Astrocyte (in vitro differentiated cells and primary cell): ENCODE measurements around the gene SMG7. TPM values are rescaled to one million over a fixed set of nuclear protein-coding genes. Genes with fewer than 3 reads are reported as not detected.

Experiments
- DNase-seq: peaks from one replicate; pipeline ENCODE4 v3.0.0-alpha.2; 2010; ENCODE audit warnings: low read depth
- FAIRE-seq: peaks from 2 replicates; lab custom pipeline; 2011; peaks lifted over from hg19 to GRCh38; lab: Jason Lieb, UNC
- H2AFZ ChIP-seq: 2 replicates; pipeline ENCODE4 v1.6.0; 2012; ENCODE audit warnings: low read depth, low read length, inconsistent platforms
- H3K27ac ChIP-seq: 2 replicates; pipeline ENCODE4 v1.5.1; 2011; ENCODE audit warnings: low read depth, low read length, inconsistent platforms
- H3K27me3 ChIP-seq: 2 replicates; pipeline ENCODE4 v1.6.0; 2011; ENCODE audit warnings: low read length, inconsistent platforms; ENCODE audit not compliant: insufficient read depth
- H3K36me3 ChIP-seq: 2 replicates; pipeline ENCODE4 v1.5.1; 2011; ENCODE audit warnings: low read length, inconsistent platforms; ENCODE audit not compliant: insufficient read depth
- H3K4me1 ChIP-seq: 2 replicates; pipeline ENCODE4 v1.5.1; 2011; ENCODE audit warnings: low read length, inconsistent platforms; ENCODE audit not compliant: insufficient read depth
- H3K4me2 ChIP-seq: 2 replicates; pipeline ENCODE4 v1.6.0; 2012; ENCODE audit warnings: low read length, inconsistent platforms
- H3K4me3 ChIP-seq: 2 replicates; pipeline ENCODE4 v1.5.1; 2011; ENCODE audit warnings: low read depth, mild to moderate bottlenecking, low read length, inconsistent platforms; ENCODE audit not compliant: insufficient read depth
- H3K79me2 ChIP-seq: 2 replicates; pipeline ENCODE4 v1.6.0; 2012; ENCODE audit warnings: mild to moderate bottlenecking, low read length, inconsistent platforms; ENCODE audit not compliant: insufficient read depth
- H3K9ac ChIP-seq: 2 replicates; pipeline ENCODE4 v1.6.0; 2012; ENCODE audit warnings: mild to moderate bottlenecking, low read length, inconsistent platforms
- H3K9me3 ChIP-seq: 2 replicates; pipeline ENCODE4 v1.5.1; 2012; ENCODE audit warnings: low read depth, mild to moderate bottlenecking, low read length, inconsistent platforms; ENCODE audit not compliant: insufficient read depth
- H4K20me1 ChIP-seq: 2 replicates; pipeline ENCODE4 v1.6.0; 2012; ENCODE audit warnings: low read length, inconsistent platforms; ENCODE audit not compliant: insufficient read depth
- H3K27ac Mint-ChIP-seq: one replicate; pipeline ENCODE4 v1.8.0; 2021; ENCODE audit warnings: mild to moderate bottlenecking, mixed read lengths; ENCODE audit not compliant: unreplicated experiment
- H3K27me3 Mint-ChIP-seq: one replicate; pipeline ENCODE4 v1.8.0; 2021; ENCODE audit warnings: low read depth, mixed read lengths; ENCODE audit not compliant: unreplicated experiment
- H3K36me3 Mint-ChIP-seq: one replicate; pipeline ENCODE4 v1.8.0; 2021; ENCODE audit warnings: low read depth, mixed read lengths; ENCODE audit not compliant: unreplicated experiment
- H3K4me1 Mint-ChIP-seq: one replicate; pipeline ENCODE4 v1.8.0; 2021; ENCODE audit warnings: low read depth, mixed read lengths; ENCODE audit not compliant: unreplicated experiment
- H3K4me3 Mint-ChIP-seq: one replicate; pipeline ENCODE4 v1.8.0; 2021; ENCODE audit warnings: mild to moderate bottlenecking, moderate library complexity, mixed read lengths; ENCODE audit not compliant: unreplicated experiment
- H3K9me3 Mint-ChIP-seq: one replicate; pipeline ENCODE4 v1.8.0; 2021; ENCODE audit warnings: mild to moderate bottlenecking, mixed read lengths; ENCODE audit not compliant: unreplicated experiment
- CTCF ChIP-seq: IDR thresholded peaks from 2 replicates; pipeline ENCODE4 v1.5.1; 2011; ENCODE audit warnings: low read depth, mild to moderate bottlenecking, inconsistent platforms, low read length, moderate library complexity; ENCODE audit not compliant: insufficient read depth
- EZH2 ChIP-seq: IDR thresholded peaks from 2 replicates; pipeline ENCODE4 v1.6.1; 2012; ENCODE audit warnings: mild to moderate bottlenecking, low read length, inconsistent platforms; ENCODE audit not compliant: insufficient read depth
- total RNA-seq: library from RNA; stranded (reverse); gene quantifications from 2 replicates; pipeline ENCODE4 v1.2.1, GENCODE V29; 2021

Gene SMG7
- total RNA-seq, 1 donor from 2014 or later = 59.8 TPM

GRCh38 chr1:183559061-183559460, 86.8 kb downstream of the SMG7 start:
- H3K4me3 Mint-ChIP-seq = no peak overlapping the region
- H3K79me2 ChIP-seq = no peaks in the 10 kb centered on the region
- no peaks in the 10 kb centered on the region for H3K4me1 ChIP-seq
- peaks cover 10% of the 10 kb centered on the region for H3K36me3 Mint-ChIP-seq
- H3K36me3 ChIP-seq = peaks cover 4% of the 10 kb centered on the region
- FAIRE-seq = no peak
- no peaks in the 10 kb centered on the region for H3K27me3 ChIP-seq
- H3K27ac Mint-ChIP-seq = no peak overlapping the region
- H3K27me3 Mint-ChIP-seq = no peaks in the 10 kb centered on the region
- DNase-seq = no peak
- H2AFZ ChIP-seq = no peak overlapping the region
- H3K4me1 Mint-ChIP-seq = no peaks in the 10 kb centered on the region
- TF ChIP-seq CTCF (no peak), EZH2 (no peak)
- H4K20me1 ChIP-seq = no peaks in the 10 kb centered on the region
- H3K4me3 ChIP-seq = no peak overlapping the region
- no peak overlapping the region for H3K4me2 ChIP-seq
- H3K9me3 Mint-ChIP-seq = no peaks in the 10 kb centered on the region
- H3K9me3 ChIP-seq = no peaks in the 10 kb centered on the region
- no peak overlapping the region for H3K27ac ChIP-seq
- no peak overlapping the region for H3K9ac ChIP-seq

- TF ChIP-seq EZH2 (no peak), CTCF (no peak)
- no peak overlapping the region for H2AFZ ChIP-seq
- peaks cover 10% of the 10 kb centered on the region for H3K4me1 ChIP-seq
- H3K4me1 Mint-ChIP-seq = peaks cover 15% of the 10 kb centered on the region
- no peaks in the 10 kb centered on the region for H3K27me3 Mint-ChIP-seq
- no peaks in the 10 kb centered on the region for H3K9me3 Mint-ChIP-seq
- no peak overlapping the region for H3K4me3 Mint-ChIP-seq
- no peak for DNase-seq
- no peak overlapping the region for H3K4me3 ChIP-seq
- H3K79me2 ChIP-seq = no peaks in the 10 kb centered on the region
- no peak overlapping the region for H3K27ac ChIP-seq
- H3K36me3 ChIP-seq = peaks cover under 1% of the 10 kb centered on the region
- H3K4me2 ChIP-seq = no peak overlapping the region
- no peaks in the 10 kb centered on the region for H4K20me1 ChIP-seq
- no peak overlapping the region for H3K9ac ChIP-seq
- peaks cover 10% of the 10 kb centered on the region for H3K36me3 Mint-ChIP-seq
- peak overlapping the region; percentile 38 for H3K27ac Mint-ChIP-seq
- H3K27me3 ChIP-seq = no peaks in the 10 kb centered on the region
- FAIRE-seq = no peak
- H3K9me3 ChIP-seq = no peaks in the 10 kb centered on the region
Measured at GRCh38 chr1:183562701-183563100, 90.4 kb downstream of the SMG7 start.

GRCh38 chr1:183565261-183565660, 93.0 kb downstream of the SMG7 start:
- Mint-ChIP-seq H3K27ac (no peak overlapping the region), H3K4me3 (no peak overlapping the region), H3K4me1 (peaks cover 30% of the 10 kb centered on the region), H3K36me3 (peaks cover 5% of the 10 kb centered on the region), H3K9me3 (no peaks in the 10 kb centered on the region), H3K27me3 (no peaks in the 10 kb centered on the region)
- no peaks in the 10 kb centered on the region for H3K79me2 ChIP-seq
- H3K36me3 ChIP-seq = no peaks in the 10 kb centered on the region
- no peak overlapping the region for H3K9ac ChIP-seq
- no peak overlapping the region for H3K4me3 ChIP-seq
- DNase-seq (no peak), FAIRE-seq (no peak)
- TF ChIP-seq CTCF = no peak
- no peaks in the 10 kb centered on the region for H4K20me1 ChIP-seq
- no peaks in the 10 kb centered on the region for H3K27me3 ChIP-seq
- H3K4me2 ChIP-seq = no peak overlapping the region
- H3K4me1 ChIP-seq = peaks cover 21% of the 10 kb centered on the region
- no peak overlapping the region for H3K27ac ChIP-seq
- no peak overlapping the region for H2AFZ ChIP-seq
- H3K9me3 ChIP-seq = no peaks in the 10 kb centered on the region
